SU-DHL-6 (cell line): ENCODE measurements around the gene CORT.

ENCODE experiments used
- H2AFZ ChIP-seq: fragments of 200-600 bp; sonication (generic); 2 replicates; pipeline ENCODE4 v1.6.1; 2014; ENCODE audit warnings: low read depth, mild to moderate bottlenecking, moderate library complexity, mixed read lengths, antibody characterized with exemption, low read length; ENCODE audit not compliant: severe bottlenecking
- H3F3A ChIP-seq: fragments of 200-600 bp; shearing (Covaris generic); 2 replicates; pipeline ENCODE4 v1.6.0; 2016; ENCODE audit warnings: antibody characterized with exemption, mild to moderate bottlenecking; ENCODE audit not compliant: insufficient read depth
- H3K27ac ChIP-seq: fragments of 200-600 bp; sonication (generic); 2 replicates; pipeline ENCODE4 v1.5.1; 2016; ENCODE audit warnings: low read depth, mild to moderate bottlenecking, low read length, moderate library complexity, mixed read lengths
- H3K27me3 ChIP-seq: fragments of 200-600 bp; sonication (generic), shearing (Covaris generic); 2 replicates; pipeline ENCODE4 v1.6.0; 2014; ENCODE audit warnings: mild to moderate bottlenecking, low read length
- H3K36me3 ChIP-seq: fragments of 200-600 bp; sonication (generic); 2 replicates; pipeline ENCODE4 v1.6.1; 2014; ENCODE audit warnings: mild to moderate bottlenecking, low read length, mixed read lengths
- H3K4me2 ChIP-seq: fragments of 300-600, 200-600 bp; shearing (Covaris generic), sonication (generic); 2 replicates; pipeline ENCODE4 v1.6.0; 2014; ENCODE audit warnings: low read length, low read depth, mild to moderate bottlenecking; ENCODE audit not compliant: poor library complexity, severe bottlenecking
- H3K4me3 ChIP-seq: fragments of 200-600 bp; sonication (generic); 2 replicates; pipeline ENCODE4 v1.5.1; 2014; ENCODE audit warnings: antibody characterized with exemption, low read length, mild to moderate bottlenecking, mixed read lengths; ENCODE audit not compliant: insufficient read depth, poor library complexity, severe bottlenecking
- H3K79me2 ChIP-seq: fragments of 200-600 bp; sonication (generic); 2 replicates; pipeline ENCODE4 v1.6.1; 2014; ENCODE audit warnings: mild to moderate bottlenecking, low read length, moderate library complexity; ENCODE audit not compliant: insufficient read depth
- H3K9ac ChIP-seq: fragments of 200-600 bp; sonication (generic); 2 replicates; pipeline ENCODE4 v1.7.0; 2014; ENCODE audit warnings: mild to moderate bottlenecking, low read length
- H3K9me2 ChIP-seq: fragments of 200-600 bp; sonication (generic); replicated peaks from 2 replicates; pipeline ENCODE4 v1.6.1; 2014; ENCODE audit warnings: low read length; ENCODE audit not compliant: insufficient read depth
- H3K9me3 ChIP-seq: fragments of 200-600 bp; sonication (generic); 2 replicates; pipeline ENCODE4 v1.6.1; 2014; ENCODE audit warnings: low read length, mixed read lengths; ENCODE audit not compliant: insufficient read depth
- H4K20me1 ChIP-seq: fragments of 200-600 bp; sonication (generic); 2 replicates; pipeline ENCODE4 v1.6.1; 2014; ENCODE audit warnings: low read depth, mild to moderate bottlenecking, antibody characterized with exemption, low read length, moderate library complexity, mixed read lengths
- EZH2phosphoT487 ChIP-seq: fragments of 200-600 bp; sonication (generic), shearing (Covaris generic); conservative IDR thresholded peaks from 2 replicates; pipeline ENCODE4 v1.6.1; 2018; ENCODE audit warnings: mild to moderate bottlenecking, antibody characterized with exemption, low read length, moderate library complexity, mixed read lengths
- TF ChIP-seq, protein P1 (sequence below): fragments of 200-600 bp; sonication (generic); IDR thresholded peaks from one replicate; pipeline ENCODE4 v1.5.1; 2017; ENCODE audit warnings: antibody characterized with exemption, mild to moderate bottlenecking, low read length, moderate library complexity; ENCODE audit not compliant: insufficient read depth, poor library complexity, severe bottlenecking

CORT gene

DNA sequence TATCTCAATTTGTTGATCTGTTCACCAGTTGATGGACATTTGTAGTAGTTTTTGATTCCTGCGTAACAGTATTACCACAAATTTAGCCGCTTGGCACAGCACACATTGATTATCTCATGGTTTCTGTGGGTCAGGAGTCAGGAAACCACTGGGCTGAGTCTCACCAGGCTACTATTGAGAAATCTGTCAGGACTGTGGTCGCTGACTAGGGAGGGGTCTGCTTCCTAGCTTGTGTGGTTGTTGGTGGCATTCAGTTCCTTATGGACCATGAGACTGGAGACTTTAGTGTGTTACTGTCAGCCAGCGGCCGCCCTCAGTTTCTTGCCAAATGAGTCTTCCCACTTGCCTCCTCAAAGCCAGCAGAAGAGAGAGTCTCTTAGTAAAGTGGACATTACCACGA lies 34.7 kb downstream of the CORT start:
- Histone ChIP-seq H3K79me2 (peaks cover 61% of the 10 kb centered on the region), H3K9ac (no peak overlapping the region)

DNA sequence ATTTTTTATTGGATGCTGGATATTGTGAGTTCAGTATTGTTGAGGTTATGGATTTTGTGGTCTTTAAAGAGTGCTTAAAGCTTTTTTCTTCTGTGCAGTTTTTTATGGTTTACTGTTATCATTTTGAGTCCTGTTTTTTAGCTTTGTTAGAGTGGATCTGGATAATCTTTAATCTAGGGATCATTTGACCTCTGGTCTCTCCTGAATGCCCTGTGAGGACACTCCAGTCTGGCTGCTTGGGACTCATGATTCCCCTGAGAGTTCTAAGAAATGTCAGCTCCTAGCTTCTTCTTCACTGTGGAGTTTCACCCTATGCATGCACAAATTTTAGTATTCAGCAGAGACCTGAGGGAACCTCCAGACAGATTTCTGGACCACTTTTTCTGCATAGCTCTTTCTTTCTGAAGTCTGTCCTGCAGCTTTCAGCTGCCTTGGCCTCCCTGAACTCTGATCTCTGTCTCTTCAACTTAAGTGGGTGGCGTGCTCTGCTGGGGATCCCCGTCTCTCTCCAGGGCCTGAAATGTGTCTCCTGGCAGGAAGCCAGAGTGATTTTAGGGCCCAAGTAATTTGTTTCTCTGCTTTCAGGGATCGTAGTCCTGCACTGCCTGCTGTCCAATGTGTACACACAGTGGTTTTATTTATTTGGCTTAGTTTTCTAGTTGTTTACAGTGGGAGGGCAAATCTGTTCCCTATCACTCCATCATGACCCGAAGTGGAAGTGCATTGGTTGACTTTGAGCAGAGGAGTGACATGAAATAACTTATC lies 39.6 kb downstream of the CORT start:
- H3K4me3 ChIP-seq = no peak overlapping the region
- no peak overlapping the region for H3K27ac ChIP-seq
- peaks cover 72% of the 10 kb centered on the region for H3K79me2 ChIP-seq
- TF ChIP-seq, protein P1, sequence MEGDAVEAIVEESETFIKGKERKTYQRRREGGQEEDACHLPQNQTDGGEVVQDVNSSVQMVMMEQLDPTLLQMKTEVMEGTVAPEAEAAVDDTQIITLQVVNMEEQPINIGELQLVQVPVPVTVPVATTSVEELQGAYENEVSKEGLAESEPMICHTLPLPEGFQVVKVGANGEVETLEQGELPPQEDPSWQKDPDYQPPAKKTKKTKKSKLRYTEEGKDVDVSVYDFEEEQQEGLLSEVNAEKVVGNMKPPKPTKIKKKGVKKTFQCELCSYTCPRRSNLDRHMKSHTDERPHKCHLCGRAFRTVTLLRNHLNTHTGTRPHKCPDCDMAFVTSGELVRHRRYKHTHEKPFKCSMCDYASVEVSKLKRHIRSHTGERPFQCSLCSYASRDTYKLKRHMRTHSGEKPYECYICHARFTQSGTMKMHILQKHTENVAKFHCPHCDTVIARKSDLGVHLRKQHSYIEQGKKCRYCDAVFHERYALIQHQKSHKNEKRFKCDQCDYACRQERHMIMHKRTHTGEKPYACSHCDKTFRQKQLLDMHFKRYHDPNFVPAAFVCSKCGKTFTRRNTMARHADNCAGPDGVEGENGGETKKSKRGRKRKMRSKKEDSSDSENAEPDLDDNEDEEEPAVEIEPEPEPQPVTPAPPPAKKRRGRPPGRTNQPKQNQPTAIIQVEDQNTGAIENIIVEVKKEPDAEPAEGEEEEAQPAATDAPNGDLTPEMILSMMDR = no peak
- no peak for TF ChIP-seq EZH2phosphoT487
- no peaks in the 10 kb centered on the region for H4K20me1 ChIP-seq
- H3K9me2 ChIP-seq = no peaks in the 10 kb centered on the region
- H3K4me2 ChIP-seq = no peak overlapping the region
- H2AFZ ChIP-seq = no peak overlapping the region
- H3K27me3 ChIP-seq = no peaks in the 10 kb centered on the region
- H3K36me3 ChIP-seq = no peaks in the 10 kb centered on the region
- no peaks in the 10 kb centered on the region for H3F3A ChIP-seq
- no peaks in the 10 kb centered on the region for H3K9me3 ChIP-seq
- H3K9ac ChIP-seq = no peak overlapping the region

More for the DNA sequence above, 34.7 kb downstream of the CORT start:
- Histone ChIP-seq H3K9me3 (no peaks in the 10 kb centered on the region), H3F3A (no peaks in the 10 kb centered on the region), H3K27me3 (no peaks in the 10 kb centered on the region), H3K4me2 (no peak overlapping the region), H4K20me1 (no peaks in the 10 kb centered on the region), H2AFZ (no peak overlapping the region), H3K9me2 (no peaks in the 10 kb centered on the region), H3K4me3 (no peak overlapping the region), H3K27ac (no peak overlapping the region), H3K36me3 (no peaks in the 10 kb centered on the region)
- no peak for TF ChIP-seq EZH2phosphoT487
- TF ChIP-seq, protein P1 = no peak

DNA sequence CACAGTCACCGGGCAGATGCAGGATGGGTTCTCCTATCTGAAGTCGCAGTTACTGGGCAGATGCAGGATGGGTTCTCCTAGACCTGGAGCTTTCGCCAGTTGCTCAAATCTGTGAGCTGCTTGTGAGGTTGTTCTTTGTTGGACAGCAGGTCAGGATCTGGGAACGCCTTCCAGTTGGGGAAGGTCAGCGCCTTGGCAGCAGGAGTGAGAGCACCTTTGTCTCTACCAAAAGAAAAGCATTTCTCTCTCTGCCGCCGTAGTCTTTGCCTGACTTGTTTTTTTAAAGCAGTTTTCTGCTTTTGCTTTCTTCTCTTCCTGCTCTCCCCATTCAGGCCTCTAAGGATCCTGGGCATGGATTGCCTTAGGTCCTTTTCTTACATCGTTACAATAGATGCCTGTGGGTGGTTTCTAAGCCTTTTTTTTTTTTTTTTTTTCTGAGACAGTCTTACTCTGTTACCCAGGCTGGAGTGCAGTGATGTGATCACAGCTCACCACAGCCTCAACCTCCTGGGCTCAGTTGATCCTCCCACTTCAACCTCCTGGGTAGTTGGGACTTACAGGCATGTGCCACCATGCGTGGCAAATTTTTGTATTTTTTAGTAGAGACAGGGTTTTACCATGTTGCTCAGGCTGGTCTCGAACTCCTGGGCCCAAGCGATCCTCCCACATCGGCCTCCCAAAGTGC lies 40.6 kb downstream of the CORT start:
- H3K79me2 ChIP-seq = peaks cover 66% of the 10 kb centered on the region

More for the DNA sequence above, 40.6 kb downstream of the CORT start:
- Histone ChIP-seq H3K4me2 (no peak overlapping the region), H3K27me3 (no peaks in the 10 kb centered on the region), H3K9ac (no peak overlapping the region), H3K9me3 (no peaks in the 10 kb centered on the region), H3K4me3 (no peak overlapping the region), H3K27ac (no peak overlapping the region), H3F3A (no peaks in the 10 kb centered on the region), H4K20me1 (no peaks in the 10 kb centered on the region), H2AFZ (no peak overlapping the region), H3K9me2 (no peaks in the 10 kb centered on the region), H3K36me3 (no peaks in the 10 kb centered on the region)
- TF ChIP-seq EZH2phosphoT487 = no peak
- TF ChIP-seq, protein P1 = no peak
